ENCODE results near the gene MTCL3.

MTCL3 gene

GRCh38 chr6:127518710-127519468, at the start of gene MTCL3:
TSS of gene MTCL3 (minus strand) at chr6:127519335.
- peak; percentile 42 for DNase-seq

GRCh38 chr6:127567476-127567875, 48.3 kb upstream of the MTCL3 start:
- no peak for DNase-seq

GRCh38 chr6:127566651-127567050, 47.5 kb upstream of the MTCL3 start:
- no peak for DNase-seq

GRCh38 chr6:127566119-127566518, 47.0 kb upstream of the MTCL3 start:
- no peak for DNase-seq

GRCh38 chr6:127564761-127565160, 45.6 kb upstream of the MTCL3 start:
- DNase-seq = no peak

GRCh38 chr6:127561660-127562059, 42.5 kb upstream of the MTCL3 start:
- DNase-seq = no peak

GRCh38 chr6:127554435-127555006, 35.4 kb upstream of the MTCL3 start:
- DNase-seq = no peak

- DNase-seq = no peak
These were observed 31.3 kb upstream of the MTCL3 start for GRCh38 chr6:127550403-127550802.

- no peak for DNase-seq
These were observed 28.9 kb upstream of the MTCL3 start for GRCh38 chr6:127547904-127548649.

GRCh38 chr6:127547215-127547614, 28.1 kb upstream of the MTCL3 start:
- peak; percentile 14 for DNase-seq

GRCh38 chr6:127539272-127539671, 20.1 kb upstream of the MTCL3 start:
- DNase-seq = no peak

- DNase-seq = no peak
These were observed 19.7 kb upstream of the MTCL3 start for GRCh38 chr6:127538750-127539264.

GRCh38 chr6:127533736-127534135, 14.6 kb upstream of the MTCL3 start:
- no peak for DNase-seq

- no peak for DNase-seq
These were observed 13.9 kb upstream of the MTCL3 start for GRCh38 chr6:127533011-127533410.

GRCh38 chr6:127522714-127523113, 3.6 kb upstream of the MTCL3 start:
- DNase-seq = no peak

- DNase-seq = no peak
These were observed 931 bp upstream of the MTCL3 start for GRCh38 chr6:127520066-127520465.

GRCh38 chr6:127519469-127519785, 292 bp upstream of the MTCL3 start:
- no peak for DNase-seq

GRCh38 chr6:127518191-127518709, 885 bp downstream of the MTCL3 start:
- DNase-seq = no peak

- no peak for DNase-seq
These were observed 1.4 kb downstream of the MTCL3 start for GRCh38 chr6:127517693-127518092.

GRCh38 chr6:127516662-127517273, 2.4 kb downstream of the MTCL3 start:
- DNase-seq = peak; percentile 53

- peak; percentile 74 for DNase-seq
These were observed 3.1 kb downstream of the MTCL3 start for GRCh38 chr6:127515794-127516661.

GRCh38 chr6:127515234-127515793, 3.8 kb downstream of the MTCL3 start:
- peak; percentile 37 for DNase-seq
